Upper lobe of left lung (tissue), 6 donors: ENCODE results near the gene AGTR1. TPM values are rescaled to one million over a fixed set of nuclear protein-coding genes. Genes with fewer than 3 reads are reported as not detected.

ENCODE experiments used
- ATAC-seq, 2 donors: fragments of 200-7000 bp; cut with Tn5 transposase; one replicate each; pipeline ENCODE4 v1.9.1; 2022; ENCODE audit warnings: mild to moderate bottlenecking in 2 of 2, moderate library complexity in 2 of 2; ENCODE audit not compliant: low FRiP score in 2 of 2
- DNase-seq, 2 donors: peaks; one replicate each; pipeline ENCODE4 v3.0.0-alpha.2; 2019 to 2020
- H3K27ac ChIP-seq, 4 donors: fragments of 200-600 bp; sonication (generic); one replicate each; pipeline ENCODE4 v1.5.1; 2016 to 2019
- H3K27me3 ChIP-seq, 4 donors: fragments of 200-600 bp; sonication (generic); one replicate each; pipeline ENCODE4 v1.5.1; 2017 to 2019
- H3K36me3 ChIP-seq, 4 donors: fragments of 200-600 bp; sonication (generic); one replicate each; pipeline ENCODE4 v1.5.1; 2016 to 2019
- H3K4me1 ChIP-seq, 4 donors: fragments of 200-600 bp; sonication (generic); one replicate each; pipeline ENCODE4 v1.5.1; 2018 to 2019
- H3K4me3 ChIP-seq, 4 donors: fragments of 200-600 bp; sonication (generic); one replicate each; pipeline ENCODE4 v1.5.1; 2017 to 2019; ENCODE audit warnings: mild to moderate bottlenecking in 2 of 4, moderate library complexity in 1 of 4
- H3K9me3 ChIP-seq, 4 donors: fragments of 200-600 bp; sonication (generic); one replicate each; pipeline ENCODE4 v1.5.1; 2018 to 2019
- CTCF ChIP-seq, 6 experiments: fragments of 450-650 bp in 4 of 6; fragments of 200-600 bp in 2 of 6; sonication (generic) in 2 of 6; IDR thresholded peaks; one replicate each; pipeline ENCODE4 v1.5.1; 2016 to 2019; ENCODE audit warnings: antibody characterized with exemption in 6 of 6
- EP300 ChIP-seq, 4 donors: sonication (generic); formaldehyde crosslinking; IDR thresholded peaks; one replicate each; pipeline ENCODE4 v1.5.1; 2017; ENCODE audit warnings: antibody characterized with exemption in 4 of 4, control low read depth in 2 of 4
- POLR2A ChIP-seq, 4 donors: fragments of 450-650 bp; IDR thresholded peaks; one replicate each; pipeline ENCODE4 v1.5.1; 2016 to 2017; ENCODE audit warnings: antibody characterized with exemption in 4 of 4, mild to moderate bottlenecking in 2 of 4
- POLR2AphosphoS5 ChIP-seq, 2 donors: sonication (generic); formaldehyde crosslinking; IDR thresholded peaks; one replicate each; pipeline ENCODE4 v1.5.1; 2017; ENCODE audit warnings: antibody characterized with exemption in 2 of 2
- WGBS, 2 donors: methylation state at CpG; one replicate each; pipeline ENCODE4 v1.1.5; 2017 to 2018; 5-methylcytosine and 5-hydroxymethylcytosine counted together
- total RNA-seq, 6 donors: library from RNA; depleted of rRNA in 4 of 6; stranded (reverse); fragments of >200 nt in 4 of 6; gene quantifications; one replicate each; pipeline versions ENCODE4 v1.1.0 to v1.2.1, GENCODE V29; 2016 to 2021
- donor health status: DM: no; HTN: no; CAD: no; lungs with moderate emphysema.
- donor health status: DM: no; HTN: yes; CAD: no; lungs with severe emphysema.

The AGTR1 gene
- total RNA-seq, 6 donors from 2014 or later = 4.6 to 9.3 (median 5.9) TPM

GRCh38 chr3:148717885-148718561 lies 20.3 kb downstream of the AGTR1 start:
- DNase-seq = no peak
- no peak overlapping the region for H3K4me3 ChIP-seq
- ATAC-seq = no peak
- H3K27me3 ChIP-seq = no peaks in the 10 kb centered on the region
- TF ChIP-seq CTCF (IDR thresholded peaks at IDR 0.05) (no peak), POLR2AphosphoS5 (IDR thresholded peaks at IDR 0.05) (no peak), EP300 (IDR thresholded peaks at IDR 0.05) (no peak), POLR2A (IDR thresholded peaks at IDR 0.05) (no peak)
- H3K4me1 ChIP-seq = no peaks in the 10 kb centered on the region
- no peaks in the 10 kb centered on the region for H3K9me3 ChIP-seq
- WGBS, 2 donors = 47 to 50% methylated on average over 3 of the region's 3 CpGs
- H3K36me3 ChIP-seq = no peaks in the 10 kb centered on the region
- no peak overlapping the region for H3K27ac ChIP-seq

GRCh38 chr3:148718982-148719862 lies 21.5 kb downstream of the AGTR1 start:
- 70 to 77% methylated on average over 7 of the region's 7 CpGs for WGBS, 2 donors
- DNase-seq = no peak
- Histone ChIP-seq H3K36me3 (no peaks in the 10 kb centered on the region), H3K9me3 (no peaks in the 10 kb centered on the region), H3K27ac (no peak overlapping the region), H3K4me1 (no peaks in the 10 kb centered on the region), H3K4me3 (no peak overlapping the region), H3K27me3 (no peaks in the 10 kb centered on the region)
- no peak for ATAC-seq
- TF ChIP-seq POLR2AphosphoS5 (IDR thresholded peaks at IDR 0.05) (no peak), CTCF (IDR thresholded peaks at IDR 0.05) (peak in 1 of 6 experiments; percentile 27)

- TF ChIP-seq EP300 (IDR thresholded peaks at IDR 0.05) = no peak
- no peak for TF ChIP-seq POLR2AphosphoS5 (IDR thresholded peaks at IDR 0.05)
- TF ChIP-seq POLR2A (IDR thresholded peaks at IDR 0.05) = no peak
- no peak for TF ChIP-seq CTCF (IDR thresholded peaks at IDR 0.05)
These were observed 23.2 kb downstream of the AGTR1 start for GRCh38 chr3:148720873-148721272.

GRCh38 chr3:148723631-148724030 lies 25.9 kb downstream of the AGTR1 start:
- Histone ChIP-seq H3K9me3 (no peaks in the 10 kb centered on the region), H3K4me3 (no peak overlapping the region), H3K36me3 (no peaks in the 10 kb centered on the region), H3K27me3 (no peaks in the 10 kb centered on the region), H3K4me1 (no peaks in the 10 kb centered on the region), H3K27ac (no peak overlapping the region)
- DNase-seq = no peak
- TF ChIP-seq POLR2AphosphoS5 (IDR thresholded peaks at IDR 0.05) = no peak
- no peak for TF ChIP-seq CTCF (IDR thresholded peaks at IDR 0.05)
- no peak for TF ChIP-seq EP300 (IDR thresholded peaks at IDR 0.05)
- no peak for TF ChIP-seq POLR2A (IDR thresholded peaks at IDR 0.05)
- peak in 1 of 2 donors; percentile 89 for ATAC-seq
- WGBS, 2 donors = 65 to 72% methylated on average over 4 of the region's 4 CpGs

More at GRCh38 chr3:148720873-148721272, 23.2 kb downstream of the AGTR1 start:
- WGBS, 2 donors = 65 to 70% methylated on average over 2 of the region's 2 CpGs
- no peak for DNase-seq
- H3K9me3 ChIP-seq = no peaks in the 10 kb centered on the region
- no peaks in the 10 kb centered on the region for H3K4me1 ChIP-seq
- ATAC-seq = no peak
- H3K4me3 ChIP-seq = no peak overlapping the region
- no peaks in the 10 kb centered on the region for H3K27me3 ChIP-seq
- H3K27ac ChIP-seq = no peak overlapping the region
- H3K36me3 ChIP-seq = no peaks in the 10 kb centered on the region
